Stimulated activated CD8-positive, alpha-beta memory T cell treated with anti-CD3 and anti-CD28 coated beads, Interleukin-12 subunit alpha, Interleukin-12 subunit beta, amount 100 ng/mL, for 4 hours (primary cell): ENCODE data around the gene EHBP1L1.

Experiments
- DNase-seq: peaks from one replicate; pipeline ENCODE4 v3.0.0-alpha.2; 2020; ENCODE audit warnings: low read depth

The EHBP1L1 gene

GRCh38 chr11:65577756-65578109, 1.9 kb downstream of the EHBP1L1 start:
- no peak for DNase-seq

- DNase-seq = no peak
Observed at GRCh38 chr11:65578134-65578533, 2.3 kb downstream of the EHBP1L1 start.

- no peak for DNase-seq
Observed at GRCh38 chr11:65578667-65579066, 2.8 kb downstream of the EHBP1L1 start.

GRCh38 chr11:65579291-65579690, 3.4 kb downstream of the EHBP1L1 start:
- DNase-seq = no peak

- DNase-seq = no peak
Observed at GRCh38 chr11:65580031-65580692, 4.3 kb downstream of the EHBP1L1 start.

GRCh38 chr11:65580756-65581155, 4.9 kb downstream of the EHBP1L1 start:
- no peak for DNase-seq

- no peak for DNase-seq
Observed at GRCh38 chr11:65581928-65582327, 6.1 kb downstream of the EHBP1L1 start.

GRCh38 chr11:65583589-65583988, 7.7 kb downstream of the EHBP1L1 start:
- no peak for DNase-seq

- no peak for DNase-seq
Observed at GRCh38 chr11:65584106-65584505, 8.3 kb downstream of the EHBP1L1 start.

GRCh38 chr11:65584723-65585171, 8.9 kb downstream of the EHBP1L1 start:
- no peak for DNase-seq

- no peak for DNase-seq
Observed at GRCh38 chr11:65585396-65586246, 9.8 kb downstream of the EHBP1L1 start.

GRCh38 chr11:65586247-65586630, 10.4 kb downstream of the EHBP1L1 start:
- DNase-seq = no peak

- no peak for DNase-seq
Observed at GRCh38 chr11:65586676-65587075, 10.8 kb downstream of the EHBP1L1 start.

- DNase-seq = no peak
Observed at GRCh38 chr11:65588199-65589054, 12.6 kb downstream of the EHBP1L1 start.

GRCh38 chr11:65589444-65590239, 13.8 kb downstream of the EHBP1L1 start:
- DNase-seq = no peak

- DNase-seq = no peak
Observed at GRCh38 chr11:65590240-65590738, 14.4 kb downstream of the EHBP1L1 start.

- no peak for DNase-seq
Observed at GRCh38 chr11:65591939-65592857, 16.3 kb downstream of the EHBP1L1 start.

- DNase-seq = no peak
Observed at GRCh38 chr11:65592858-65593517, 17.1 kb downstream of the EHBP1L1 start.

GRCh38 chr11:65593518-65594414, 17.9 kb downstream of the EHBP1L1 start:
- DNase-seq = no peak
